Caco-2 (cell line): Measurements from ENCODE around the gene ARHGAP44. TPM values are rescaled to one million over a fixed set of nuclear protein-coding genes. Genes with fewer than 3 reads are reported as not detected.

Experiments used
- BruUV-seq: library from RNA; stranded (reverse); fragments of 400-500 nt; replicated peaks from 2 replicates; lab custom pipeline; 2021; lab: Mats Ljungman, UMichigan
- CTCF ChIA-PET: fragments of 300-600 bp; sonication (Branson Sonifier 250); formaldehyde crosslinking; loops from one replicate; lab custom pipeline; 2022; ENCODE audit warnings: antibody characterized with exemption; lab: Charles Lee
- POLR2A ChIA-PET: fragments of 300-600 bp; sonication (Branson Sonifier 250); formaldehyde crosslinking; loops from one replicate; lab custom pipeline; 2022; ENCODE audit warnings: antibody characterized with exemption; lab: Charles Lee
- DNase-seq, 2 experiments: peaks; one replicate each; pipeline versions ENCODE4 v3.0.0 to v3.0.0-alpha.2; 2020 to 2022
- H3K27me3 ChIP-seq: replicated peaks from 2 replicates; pipeline ENCODE4 v1.6.0; 2011; ENCODE audit warnings: low read length; ENCODE audit not compliant: control insufficient read depth, insufficient read depth
- H3K36me3 ChIP-seq: 2 replicates; pipeline ENCODE4 v1.5.1; 2011; ENCODE audit warnings: low read length; ENCODE audit not compliant: control insufficient read depth, insufficient read depth
- H3K4me1 ChIP-seq: fragments of 250-450 bp; sonication (Bioruptor Pico); 2 replicates; pipeline ENCODE4 v1.5.1; 2020; ENCODE audit warnings: mild to moderate bottlenecking
- H3K4me3 ChIP-seq: 2 replicates; pipeline ENCODE4 v1.5.1; 2011; ENCODE audit warnings: low read depth, mild to moderate bottlenecking, control low read depth, low read length
- H3K9me3 ChIP-seq: fragments of 250-450 bp; sonication (Bioruptor Pico); 2 replicates; pipeline ENCODE4 v1.5.1; 2020; ENCODE audit warnings: mild to moderate bottlenecking, moderate library complexity
- H3K27ac Mint-ChIP-seq: one replicate; pipeline ENCODE4 v1.8.0; 2022; ENCODE audit warnings: mixed read lengths; ENCODE audit not compliant: unreplicated experiment
- H3K27me3 Mint-ChIP-seq: one replicate; pipeline ENCODE4 v1.8.0; 2022; ENCODE audit warnings: mixed read lengths; ENCODE audit not compliant: insufficient read depth, unreplicated experiment
- H3K36me3 Mint-ChIP-seq: one replicate; pipeline ENCODE4 v1.8.0; 2022; ENCODE audit warnings: mild to moderate bottlenecking, mixed read lengths; ENCODE audit not compliant: insufficient read depth, unreplicated experiment
- H3K4me1 Mint-ChIP-seq: one replicate; pipeline ENCODE4 v1.8.0; 2022; ENCODE audit warnings: low read depth, mixed read lengths; ENCODE audit not compliant: unreplicated experiment
- H3K4me3 Mint-ChIP-seq: one replicate; pipeline ENCODE4 v1.8.0; 2022; ENCODE audit warnings: mild to moderate bottlenecking, moderate library complexity, mixed read lengths; ENCODE audit not compliant: unreplicated experiment
- H3K9me3 Mint-ChIP-seq: one replicate; pipeline ENCODE4 v1.8.0; 2022; ENCODE audit warnings: mixed read lengths; ENCODE audit not compliant: unreplicated experiment
- CTCF ChIP-seq, 2 experiments: fragments of 200-600 bp in 1 of 2; IDR thresholded peaks; 1 replicate in 1 of 2; 2 replicates in 1 of 2; pipeline versions ENCODE4 v1.5.1 to v1.8.0; 2011 to 2022; ENCODE audit warnings: antibody characterized with exemption in 1 of 2, control low read depth in 1 of 2, inconsistent platforms in 1 of 2, low read depth in 1 of 2, low read length in 1 of 2, mild to moderate bottlenecking in 1 of 2, moderate library complexity in 1 of 2; ENCODE audit not compliant: insufficient read depth in 1 of 2, severe bottlenecking in 1 of 2, unreplicated experiment in 1 of 2
- intact Hi-C: fragments of 100-400 bp; cut with micrococcal nuclease; formaldehyde crosslinking; loops from one replicate; pipeline ENCODE4 v1.10.0; 2022; ENCODE audit not compliant: unreplicated experiment
- total RNA-seq: library from RNA; stranded (reverse); gene quantifications from 2 replicates; pipeline ENCODE4 v1.2.3, GENCODE V29; 2022

The ARHGAP44 gene
- total RNA-seq, 1 experiment from 2014 or later: 4.5 TPM

- TF ChIP-seq CTCF (IDR thresholded peaks at IDR 0.05; ENCODE audit: insufficient read depth in 1 of 2, low read depth in 1 of 2, low read length in 1 of 2, severe bottlenecking in 1 of 2, unreplicated experiment in 1 of 2): no peak
- Mint-ChIP-seq H3K36me3 (no peaks in the 10 kb centered on the region), H3K9me3 (no peaks in the 10 kb centered on the region), H3K27ac (no peak overlapping the region), H3K27me3 (no peaks in the 10 kb centered on the region), H3K4me1 (no peaks in the 10 kb centered on the region), H3K4me3 (no peak overlapping the region)
- H3K9me3 ChIP-seq: no peaks in the 10 kb centered on the region
- no peaks in the 10 kb centered on the region for H3K27me3 ChIP-seq
- H3K4me1 ChIP-seq: no peaks in the 10 kb centered on the region
- POLR2A ChIA-PET: no interaction called here
- no peaks in the 10 kb centered on the region for H3K36me3 ChIP-seq
- no TSS peak for BruUV-seq
- no peak overlapping the region for H3K4me3 ChIP-seq
- intact Hi-C loops: no loop called here
- DNase-seq: no peak
- CTCF ChIA-PET: no interaction called here
These were observed 170.1 kb downstream of the ARHGAP44 start for GRCh38 chr17:12959441-12959840.

GRCh38 chr17:12961655-12962054, 172.4 kb downstream of the ARHGAP44 start:
- Mint-ChIP-seq H3K9me3 (no peaks in the 10 kb centered on the region), H3K4me1 (no peaks in the 10 kb centered on the region), H3K4me3 (no peak overlapping the region), H3K27ac (no peak overlapping the region), H3K27me3 (no peaks in the 10 kb centered on the region), H3K36me3 (no peaks in the 10 kb centered on the region)
- Histone ChIP-seq H3K27me3 (no peaks in the 10 kb centered on the region), H3K4me3 (no peak overlapping the region), H3K4me1 (no peaks in the 10 kb centered on the region), H3K9me3 (no peaks in the 10 kb centered on the region), H3K36me3 (no peaks in the 10 kb centered on the region)
- TF ChIP-seq CTCF (IDR thresholded peaks at IDR 0.05; ENCODE audit: insufficient read depth in 1 of 2, low read depth in 1 of 2, low read length in 1 of 2, severe bottlenecking in 1 of 2, unreplicated experiment in 1 of 2): no peak
- DNase-seq: no peak
- ChIA-PET POLR2A (no interaction called here), CTCF (no interaction called here)
- no TSS peak for BruUV-seq
- intact Hi-C loops: no loop called here

- TF ChIP-seq CTCF (IDR thresholded peaks at IDR 0.05; ENCODE audit: insufficient read depth in 1 of 2, low read depth in 1 of 2, low read length in 1 of 2, severe bottlenecking in 1 of 2, unreplicated experiment in 1 of 2): no peak
- no peaks in the 10 kb centered on the region for H3K36me3 Mint-ChIP-seq
- H3K36me3 ChIP-seq: no peaks in the 10 kb centered on the region
- no peaks in the 10 kb centered on the region for H3K27me3 ChIP-seq
- intact Hi-C loops: no loop called here
- no peaks in the 10 kb centered on the region for H3K27me3 Mint-ChIP-seq
- POLR2A ChIA-PET: no interaction called here
- BruUV-seq: no TSS peak
- H3K4me1 ChIP-seq: no peaks in the 10 kb centered on the region
- CTCF ChIA-PET: no interaction called here
- no peak for DNase-seq
- H3K9me3 Mint-ChIP-seq: no peaks in the 10 kb centered on the region
- H3K9me3 ChIP-seq: no peaks in the 10 kb centered on the region
- no peak overlapping the region for H3K27ac Mint-ChIP-seq
- no peaks in the 10 kb centered on the region for H3K4me1 Mint-ChIP-seq
- H3K4me3 Mint-ChIP-seq: no peak overlapping the region
- H3K4me3 ChIP-seq: no peak overlapping the region
These were observed 174.2 kb downstream of the ARHGAP44 start for GRCh38 chr17:12963505-12963904.
